ENCODE measurements around the gene XYLT2. TPM values are rescaled to one million over a fixed set of nuclear protein-coding genes. Genes with fewer than 3 reads are reported as not detected.

XYLT2 gene
- total RNA-seq, 1 experiment from 2014 or later: 26.4 TPM

- H3K27ac Mint-ChIP-seq: peak overlapping the region in 2 of 3 experiments; percentile 10 to 65; a peak in 3 of 7 replicates
- H3K14ac ChIP-seq (ENCODE audit: insufficient read depth, low read length): no peak overlapping the region
- no peak overlapping the region for H3K27ac ChIP-seq (ENCODE audit: insufficient read length, low read depth, low read length)
- no peaks in the 10 kb centered on the region for H3K9me3 ChIP-seq (ENCODE audit: control insufficient read depth, low read depth, low read length)
- no peak overlapping the region for H3K56ac ChIP-seq (ENCODE audit: insufficient read length, low read depth, low read length)
- H2AK5ac ChIP-seq (ENCODE audit: insufficient read length, low read length): no peak overlapping the region
- H3K4me1 Mint-ChIP-seq: no peaks in the 10 kb centered on the region
- H3K36me3 Mint-ChIP-seq (ENCODE audit: insufficient read depth in 1 of 3, low read depth in 3 of 3): peaks cover 20 to 78% (median 76%) of the 10 kb centered on the region in 3 experiments; a peak in 6 of 7 replicates
- no peaks in the 10 kb centered on the region for H3K27me3 ChIP-seq (ENCODE audit: insufficient read depth, low read length)
- no peak for DNase-seq
- H3K27me3 Mint-ChIP-seq (ENCODE audit: low read depth): no peaks in the 10 kb centered on the region
- no peak overlapping the region for H2BK120ac ChIP-seq (ENCODE audit: low read depth, low read length, poor library complexity, severe bottlenecking)
- H3K4me2 ChIP-seq (ENCODE audit: insufficient read depth, insufficient read length, low read length): no peak overlapping the region
- H3K23ac ChIP-seq (ENCODE audit: insufficient read length, low read depth, low read length): no peak overlapping the region
- H4K8ac ChIP-seq (replicated peaks; ENCODE audit: insufficient read length, low read depth, low read length): no peak overlapping the region
- H3K18ac ChIP-seq (ENCODE audit: insufficient read length, low read depth, low read length): no peak overlapping the region
- H2BK20ac ChIP-seq (ENCODE audit: low read depth, low read length, poor library complexity, severe bottlenecking): no peak overlapping the region
- no peak overlapping the region for H3K9ac ChIP-seq (ENCODE audit: extremely low read depth, insufficient read length, low read length)
- H4K5ac ChIP-seq (ENCODE audit: insufficient read length, low read depth, low read length): no peak overlapping the region
- no peaks in the 10 kb centered on the region for H4K20me1 ChIP-seq (ENCODE audit: control insufficient read depth, insufficient read depth, insufficient read length)
- H3K4me1 ChIP-seq (ENCODE audit: insufficient read depth, low read length): no peaks in the 10 kb centered on the region
- no peak overlapping the region for H3T11ph ChIP-seq (ENCODE audit: low read length)
- H2AFZ ChIP-seq (ENCODE audit: low read length): no peak overlapping the region
- no peak overlapping the region for H2BK5ac ChIP-seq (ENCODE audit: insufficient read length, low read length)
- no peak overlapping the region for H3K4ac ChIP-seq (ENCODE audit: low read depth, low read length)
- no peak overlapping the region for H2BK12ac ChIP-seq (ENCODE audit: insufficient read length, low read depth, low read length)
- H3K4me3 Mint-ChIP-seq: no peak overlapping the region
- H2BK15ac ChIP-seq (ENCODE audit: low read depth, low read length): no peak overlapping the region
- no CpG with 5 or more reads among the region's 13 CpGs for WGBS (ENCODE audit: extremely low coverage, insufficient read length, low lambda C conversion rate)
- no peaks in the 10 kb centered on the region for H3K79me2 ChIP-seq (ENCODE audit: insufficient read depth, low read length)
- no peaks in the 10 kb centered on the region for H3K9me3 Mint-ChIP-seq
- no peak overlapping the region for H4K91ac ChIP-seq (ENCODE audit: insufficient read length, low read depth, low read length)
- no peaks in the 10 kb centered on the region for H3K23me2 ChIP-seq (ENCODE audit: insufficient read length, low read depth, low read length, poor library complexity, severe bottlenecking)
- H3K79me1 ChIP-seq (ENCODE audit: insufficient read depth, low read depth, low read length, poor library complexity, severe bottlenecking): no peaks in the 10 kb centered on the region
- peak; percentile 18; the same call in 2 of the 3 replicates for TF ChIP-seq CTCF (conservative IDR thresholded peaks at IDR 0.05)
Measured at GRCh38 chr17:50380369-50381259, 34.7 kb downstream of the XYLT2 start.
